A549 (cell line): ENCODE measurements around the gene PGPEP1. TPM values are rescaled to one million over a fixed set of nuclear protein-coding genes. Genes with fewer than 3 reads are reported as not detected.

Experiments used
- ATAC-seq, 2 experiments: fragments of 200-7000 bp in 1 of 2; fragments of >200 bp in 1 of 2; cut with Nextera tagmentation in 1 of 2; cut with Tn5 transposase in 1 of 2; 3 replicates each; pipeline versions ENCODE4 v1.8.0 to v1.9.1; 2018 to 2020; ENCODE audit warnings: mild to moderate bottlenecking in 1 of 2, moderate library complexity in 1 of 2
- CTCF ChIA-PET: fragments of 300-600 bp; sonication (Branson Sonifier 250); formaldehyde crosslinking; extraction: SDS; loops from one replicate; lab custom pipeline; 2021; ENCODE audit warnings: antibody characterized with exemption, inconsistent platforms; lab: Yijun Ruan, JAX
- POLR2A ChIA-PET: fragments of 350-600 bp; formaldehyde crosslinking; extraction: SDS; loops from one replicate; lab custom pipeline; 2021; ENCODE audit warnings: antibody characterized with exemption, inconsistent platforms; lab: Yijun Ruan, JAX
- DNase-seq, 2 experiments: peaks; one replicate each; pipeline versions ENCODE4 v3.0.0 to v3.0.0-alpha.2; 2011 to 2016; ENCODE audit warnings: low read depth in 1 of 2, low spot score in 1 of 2
- FAIRE-seq: peaks from 2 replicates; lab custom pipeline; 2011; peaks lifted over from hg19 to GRCh38; lab: Jason Lieb, UNC
- H3K27ac ChIP-seq, 2 experiments: fragments of >200 bp; sonication (Bioruptor Twin); formaldehyde crosslinking; 3 replicates each; pipeline ENCODE4 v1.5.1; 2016 to 2017
- H3K4me1 ChIP-seq: fragments of >200 bp; sonication (Bioruptor Twin); formaldehyde crosslinking; 3 replicates; pipeline ENCODE4 v1.6.1; 2016
- H3K4me2 ChIP-seq: fragments of >200 bp; sonication (Bioruptor Twin); formaldehyde crosslinking; 3 replicates; pipeline ENCODE4 v1.6.1; 2016
- H3K4me3 ChIP-seq: fragments of >200 bp; sonication (Bioruptor Twin); formaldehyde crosslinking; 3 replicates; pipeline ENCODE4 v1.5.1; 2016
- H3K9me3 ChIP-seq: fragments of >200 bp; sonication (Bioruptor Twin); formaldehyde crosslinking; 3 replicates; pipeline ENCODE4 v1.6.1; 2016
- BHLHE40 ChIP-seq: IDR thresholded peaks from 2 replicates; pipeline ENCODE4 v1.6.1; 2012; ENCODE audit warnings: low read depth, low read length, inconsistent platforms
- CBX2 ChIP-seq: fragments of 200-600 bp; sonication (generic); IDR thresholded peaks from 2 replicates; pipeline ENCODE4 v1.6.1; 2016; ENCODE audit warnings: low read depth, mild to moderate bottlenecking, borderline replicate concordance
- E2F6 ChIP-seq: IDR thresholded peaks from 2 replicates; pipeline ENCODE4 v1.6.1; 2012; ENCODE audit warnings: low read depth, borderline replicate concordance
- FOSL2 ChIP-seq, 2 experiments: fragments of 450-650 bp in 1 of 2; fragments of >200 bp in 1 of 2; sonication (Bioruptor Twin) in 1 of 2; formaldehyde crosslinking; IDR thresholded peaks; 2 replicates each; pipeline versions ENCODE4 v1.5.0 to v1.6.1; 2016 to 2020; ENCODE audit warnings: mild to moderate bottlenecking in 1 of 2, moderate library complexity in 1 of 2
- FOXS1 ChIP-seq: fragments of 250-450 bp; sonication (Bioruptor Pico); IDR thresholded peaks from 2 replicates; pipeline ENCODE4 v1.5.0; 2020; ENCODE audit warnings: mild to moderate bottlenecking, moderate library complexity
- HDAC2 ChIP-seq: fragments of 200-600 bp; sonication (generic); IDR thresholded peaks from 2 replicates; pipeline ENCODE4 v1.6.1; 2016
- HOXB13 ChIP-seq: fragments of 250-450 bp; sonication (Bioruptor Pico); IDR thresholded peaks from 2 replicates; pipeline ENCODE4 v1.5.0; 2020; ENCODE audit warnings: low read depth, mild to moderate bottlenecking, moderate library complexity
- KDM1A ChIP-seq: fragments of 200-600 bp; sonication (generic); IDR thresholded peaks from 2 replicates; pipeline ENCODE4 v1.6.1; 2016; ENCODE audit warnings: low read depth, mild to moderate bottlenecking
- KDM5A ChIP-seq: fragments of 200-600 bp; sonication (generic); IDR thresholded peaks from 2 replicates; pipeline ENCODE4 v1.6.1; 2016; ENCODE audit warnings: antibody characterized with exemption, mild to moderate bottlenecking
- MAFK ChIP-seq: fragments of 450-650 bp; IDR thresholded peaks from 2 replicates; pipeline ENCODE4 v1.6.1; 2014; ENCODE audit not compliant: partially characterized antibody
- NFE2L2 ChIP-seq: fragments of 150-350 bp; conservative IDR thresholded peaks from 2 replicates; pipeline ENCODE4 v1.6.1; 2014; ENCODE audit warnings: low read length
- PHF8 ChIP-seq: fragments of 200-600 bp; sonication (generic); IDR thresholded peaks from 2 replicates; pipeline ENCODE4 v1.6.1; 2016; ENCODE audit warnings: low read depth, mild to moderate bottlenecking, antibody characterized with exemption, moderate library complexity, borderline replicate concordance
- POLR2A ChIP-seq: IDR thresholded peaks from 2 replicates; pipeline ENCODE4 v1.6.1; 2012; ENCODE audit warnings: mild to moderate bottlenecking, low read length
- RAD21 ChIP-seq, 2 experiments: fragments of >200 bp in 1 of 2; sonication (Bioruptor Twin) in 1 of 2; formaldehyde crosslinking in 1 of 2; IDR thresholded peaks in 1 of 2; conservative IDR thresholded peaks in 1 of 2; 2 replicates in 1 of 2; 3 replicates in 1 of 2; pipeline ENCODE4 v1.6.1; 2012 to 2018; ENCODE audit warnings: inconsistent platforms in 1 of 2
- RCOR1 ChIP-seq: fragments of 150-350 bp; IDR thresholded peaks from 2 replicates; pipeline ENCODE4 v1.6.1; 2014; ENCODE audit warnings: antibody characterized with exemption, low read length, low read depth
- RNF2 ChIP-seq: fragments of 200-600 bp; sonication (generic); IDR thresholded peaks from 2 replicates; pipeline ENCODE4 v1.6.1; 2016; ENCODE audit warnings: low read depth, mild to moderate bottlenecking, antibody characterized with exemption, moderate library complexity, borderline replicate concordance
- SMC3 ChIP-seq: fragments of >200 bp; sonication (Bioruptor Twin); formaldehyde crosslinking; IDR thresholded peaks from 3 replicates; pipeline ENCODE4 v1.6.1; 2018; ENCODE audit warnings: inconsistent platforms
- TFCP2L1 ChIP-seq: fragments of 250-450 bp; sonication (Bioruptor Pico); IDR thresholded peaks from 2 replicates; pipeline ENCODE4 v1.5.0; 2021; ENCODE audit warnings: mild to moderate bottlenecking
- ZNF302 ChIP-seq: fragments of 250-450 bp; sonication (Bioruptor Pico); IDR thresholded peaks from 2 replicates; pipeline ENCODE4 v1.9.0; 2021; ENCODE audit warnings: inconsistent platforms, mild to moderate bottlenecking, moderate library complexity
- WGBS: methylation state at CpG from one replicate; pipeline ENCODE4 v1.1.6; 2017; ENCODE audit errors: missing lambda C conversion rate; 5-methylcytosine and 5-hydroxymethylcytosine counted together
- polyA plus RNA-seq, 4 experiments: library from polyadenylated mRNA; depleted of rRNA in 3 of 4; stranded (reverse); fragments of >200 nt; fragmentation: RNase III in 1 of 4; extraction: RNeasy Plus Mini Kit Qiagen cat#74134 plus additional on column Dnase treatment in 1 of 4; gene quantifications; 2 replicates in 3 of 4; 3 replicates in 1 of 4; pipeline ENCODE4 v1.2.3, GENCODE V29; 2011 to 2017
- TF ChIP-seq, protein P1 (sequence below): fragments of >200 bp; sonication (Bioruptor Twin); formaldehyde crosslinking; IDR thresholded peaks from 3 replicates; pipeline ENCODE4 v1.5.1; 2016

The PGPEP1 gene
- polyA plus RNA-seq, 2 of the 4 experiments (the other 2 are of a cell fraction), result 5.3 to 7.1 TPM

GRCh38 chr19:18366021-18366435 is 25.6 kb downstream of the PGPEP1 start:
- FAIRE-seq (no peak), ATAC-seq (no peak), DNase-seq (no peak)
- H3K9me3 ChIP-seq, result no peaks in the 10 kb centered on the region; the same call in 2 of the 3 replicates
- CTCF ChIA-PET, result interaction anchor here (0.5 to 8.1 kb wide), 4 partner anchors 17 to 44 kb away, joined by 3 to 66 read pairs (median 8); no protein-coding TSS in a partner anchor
- whole genome bisulfite sequencing, result 96% methylated on average over 2 of the region's 2 CpGs
- POLR2A ChIA-PET, result interaction anchor here (1.0 to 4.0 kb wide), 2 partner anchors 16 to 21 kb away, joined by 3 to 36 read pairs; partner anchors contain the start of gene GDF15
- H3K27ac ChIP-seq, result peak overlapping the region; percentile 97 to 99
- no peak overlapping the region for H3K4me3 ChIP-seq
- H3K4me2 ChIP-seq, result peak overlapping the region; percentile 64; the same call in 1 of the 3 replicates
- peaks cover 45% of the 10 kb centered on the region for H3K4me1 ChIP-seq
- TF ChIP-seq FOSL2 (IDR thresholded peaks at IDR 0.05) (no peak), FOSL2 (CRISPR knock-in tag; IDR thresholded peaks at IDR 0.05) (no peak), ZNF302 (CRISPR knock-in tag) (no peak), RNF2 (no peak), KDM1A (no peak), KDM5A (no peak), PHF8 (no peak), HOXB13 (CRISPR knock-in tag) (no peak), RAD21 (conservative IDR thresholded peaks at IDR 0.05 in 1 of 2, IDR thresholded peaks at IDR 0.05 in 1 of 2) (no peak), CBX2 (no peak), POLR2A (no peak), FOXS1 (CRISPR knock-in tag) (no peak), E2F6 (no peak), NFE2L2 (no peak), TFCP2L1 (CRISPR knock-in tag) (no peak), RCOR1 (no peak)
- TF ChIP-seq, protein P1, sequence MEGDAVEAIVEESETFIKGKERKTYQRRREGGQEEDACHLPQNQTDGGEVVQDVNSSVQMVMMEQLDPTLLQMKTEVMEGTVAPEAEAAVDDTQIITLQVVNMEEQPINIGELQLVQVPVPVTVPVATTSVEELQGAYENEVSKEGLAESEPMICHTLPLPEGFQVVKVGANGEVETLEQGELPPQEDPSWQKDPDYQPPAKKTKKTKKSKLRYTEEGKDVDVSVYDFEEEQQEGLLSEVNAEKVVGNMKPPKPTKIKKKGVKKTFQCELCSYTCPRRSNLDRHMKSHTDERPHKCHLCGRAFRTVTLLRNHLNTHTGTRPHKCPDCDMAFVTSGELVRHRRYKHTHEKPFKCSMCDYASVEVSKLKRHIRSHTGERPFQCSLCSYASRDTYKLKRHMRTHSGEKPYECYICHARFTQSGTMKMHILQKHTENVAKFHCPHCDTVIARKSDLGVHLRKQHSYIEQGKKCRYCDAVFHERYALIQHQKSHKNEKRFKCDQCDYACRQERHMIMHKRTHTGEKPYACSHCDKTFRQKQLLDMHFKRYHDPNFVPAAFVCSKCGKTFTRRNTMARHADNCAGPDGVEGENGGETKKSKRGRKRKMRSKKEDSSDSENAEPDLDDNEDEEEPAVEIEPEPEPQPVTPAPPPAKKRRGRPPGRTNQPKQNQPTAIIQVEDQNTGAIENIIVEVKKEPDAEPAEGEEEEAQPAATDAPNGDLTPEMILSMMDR, result no peak

GRCh38 chr19:18368504-18369222 is 28.3 kb downstream of the PGPEP1 start:
- ATAC-seq, result no peak
- H3K9me3 ChIP-seq, result no peaks in the 10 kb centered on the region; the same call in 2 of the 3 replicates
- WGBS, result 71% methylated on average over 13 of the region's 15 CpGs
- TF ChIP-seq MAFK (no peak), PHF8 (no peak), SMC3 (no peak), HDAC2 (no peak), BHLHE40 (no peak), RCOR1 (no peak)
- TF ChIP-seq, all 56 proteins: peak for 0
- peak overlapping the region; percentile 97 to 99 for H3K27ac ChIP-seq
- FAIRE-seq, result no peak
- peaks cover 52% of the 10 kb centered on the region for H3K4me1 ChIP-seq
- no peak overlapping the region for H3K4me3 ChIP-seq
- POLR2A ChIA-PET, result interaction anchor here (1.8 kb wide), 1 partner anchor 17 kb away, joined by 11 read pairs; the partner anchor contains the start of gene GDF15
- no peak overlapping the region for H3K4me2 ChIP-seq
- DNase-seq, result no peak
- CTCF ChIA-PET, result interaction anchor here (0.8 to 1.7 kb wide), 2 partner anchors 41 to 42 kb away, joined by 3 to 8 read pairs; no protein-coding TSS in a partner anchor
